Fibroblast of peridontal ligament (primary cell): Measurements from ENCODE around the gene NFIA.

Experiments used
- DNase-seq: peaks from one replicate; pipeline ENCODE4 v3.0.0-alpha.2; 2010; ENCODE audit errors: extremely low read depth

The NFIA gene

GRCh38 chr1:61332796-61333195 is 250.4 kb downstream of the NFIA start:
- no peak for DNase-seq

DNA sequence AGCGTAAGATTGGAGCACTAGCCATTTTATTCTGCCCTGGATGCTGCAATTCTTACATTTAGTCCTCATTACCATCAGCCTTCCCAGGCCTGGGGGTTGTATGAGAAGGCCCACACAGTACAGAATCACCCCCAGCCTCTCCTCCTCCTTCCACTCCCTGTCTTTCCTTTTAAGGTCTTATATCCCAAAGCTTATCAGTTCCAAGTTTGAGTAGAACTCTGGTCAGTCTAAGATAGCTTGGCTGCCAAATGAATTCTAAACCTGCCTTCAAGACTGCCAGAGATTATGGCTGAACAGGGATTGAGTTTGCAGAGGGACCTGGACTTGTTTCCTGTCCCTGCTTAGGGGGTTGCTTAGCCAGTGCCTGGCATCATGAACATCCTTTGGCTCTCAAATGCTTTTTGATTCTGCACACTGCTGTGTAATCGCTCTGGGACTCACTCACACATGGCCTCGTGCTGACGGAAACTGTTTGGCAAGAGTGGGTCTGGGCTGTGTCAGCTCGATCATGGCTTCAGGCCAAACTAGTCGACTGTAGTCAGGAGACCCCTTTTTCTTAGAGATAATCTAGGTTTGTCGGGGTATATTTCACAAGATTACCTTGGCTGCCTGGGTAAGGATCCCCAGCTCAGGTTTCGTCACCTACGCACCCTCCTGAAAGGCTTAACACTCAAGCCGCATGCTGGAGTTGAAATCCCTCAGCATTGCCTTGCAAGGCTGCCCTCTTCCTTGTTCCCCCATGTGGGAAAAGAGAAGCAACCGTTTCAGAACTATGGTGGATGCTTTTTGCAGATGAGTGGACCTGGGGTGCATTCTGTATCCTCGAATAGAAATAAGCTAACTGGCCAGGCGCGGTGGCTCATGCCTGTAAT is 252.6 kb downstream of the NFIA start:
- DNase-seq, result no peak

GRCh38 chr1:61337037-61337436 is 254.7 kb downstream of the NFIA start:
- DNase-seq, result no peak

GRCh38 chr1:61337441-61337951 is 255.1 kb downstream of the NFIA start:
- DNase-seq, result no peak

- peak; percentile 84 for DNase-seq
Observed at GRCh38 chr1:61337981-61338848, 255.9 kb downstream of the NFIA start.

DNA sequence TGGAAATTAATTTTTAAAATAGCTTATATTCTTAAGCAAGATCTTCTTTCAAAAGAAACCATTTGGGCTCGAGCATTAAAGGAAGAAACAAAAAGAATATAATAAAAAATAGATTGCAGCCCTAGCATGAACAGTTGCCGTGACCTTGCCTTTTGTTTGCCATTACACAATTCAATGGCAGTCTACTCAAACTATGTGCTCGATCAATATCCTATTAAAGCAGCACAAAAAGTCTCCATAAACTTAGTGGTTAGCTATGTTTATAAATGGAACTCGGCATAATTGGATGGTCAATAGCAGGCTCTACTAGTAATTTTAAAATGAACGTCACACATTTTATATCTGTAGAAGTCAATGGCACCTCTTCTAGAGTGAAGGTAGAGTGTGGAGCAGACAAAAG is 256.5 kb downstream of the NFIA start:
- DNase-seq, result no peak

GRCh38 chr1:61341426-61341825 is 259.1 kb downstream of the NFIA start:
- DNase-seq, result no peak

DNA sequence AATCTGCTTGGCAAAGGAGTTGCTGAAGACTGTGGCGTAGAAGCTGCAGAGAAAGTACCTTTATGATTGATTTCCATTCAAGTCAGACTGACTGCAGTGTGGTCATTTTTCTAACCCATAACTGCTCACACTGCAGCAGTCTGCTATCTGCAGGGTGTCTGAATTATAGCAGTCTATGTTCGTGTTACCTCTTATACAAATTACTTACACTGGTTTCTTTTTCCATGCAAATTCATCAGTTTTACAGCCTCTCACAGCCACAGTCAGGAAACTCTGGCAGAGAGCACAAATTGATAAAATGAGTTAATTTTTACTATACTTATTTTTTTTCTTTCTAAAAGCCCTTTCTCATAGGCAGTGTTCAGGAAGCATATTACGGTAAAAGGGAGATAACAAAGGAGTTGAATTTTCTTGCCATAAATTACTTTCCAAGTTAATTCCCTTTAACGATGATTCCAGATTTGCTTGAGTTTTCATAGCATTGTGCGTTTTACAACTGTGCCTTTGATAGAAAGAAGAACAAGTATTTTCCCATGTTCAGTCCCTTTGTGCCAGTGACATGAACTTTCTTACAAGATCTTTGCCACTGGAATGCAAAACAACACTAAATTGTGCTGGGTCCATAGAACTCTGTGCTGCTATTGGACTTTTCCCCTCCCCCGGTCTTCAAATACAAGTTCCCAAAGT is 261.5 kb downstream of the NFIA start:
- no peak for DNase-seq

DNA sequence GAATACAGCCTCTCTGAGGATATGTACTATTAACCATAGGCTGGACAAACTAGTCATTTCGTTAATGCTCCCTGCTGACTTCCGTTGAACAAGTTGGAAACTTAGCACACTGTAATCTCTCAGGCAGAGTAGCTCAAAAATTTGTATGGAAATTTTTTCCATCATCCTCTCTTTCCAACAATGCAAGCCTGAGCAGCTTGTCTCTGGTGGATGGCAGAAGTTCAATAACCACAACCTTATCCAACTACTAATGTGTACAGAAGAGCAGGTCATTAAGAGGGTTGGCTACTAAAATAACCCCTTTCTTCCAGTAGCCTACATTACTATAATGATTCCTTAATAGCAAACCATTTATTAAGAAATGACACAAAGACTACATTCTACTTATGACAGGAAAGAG is 262.3 kb downstream of the NFIA start:
- DNase-seq, result no peak

DNA sequence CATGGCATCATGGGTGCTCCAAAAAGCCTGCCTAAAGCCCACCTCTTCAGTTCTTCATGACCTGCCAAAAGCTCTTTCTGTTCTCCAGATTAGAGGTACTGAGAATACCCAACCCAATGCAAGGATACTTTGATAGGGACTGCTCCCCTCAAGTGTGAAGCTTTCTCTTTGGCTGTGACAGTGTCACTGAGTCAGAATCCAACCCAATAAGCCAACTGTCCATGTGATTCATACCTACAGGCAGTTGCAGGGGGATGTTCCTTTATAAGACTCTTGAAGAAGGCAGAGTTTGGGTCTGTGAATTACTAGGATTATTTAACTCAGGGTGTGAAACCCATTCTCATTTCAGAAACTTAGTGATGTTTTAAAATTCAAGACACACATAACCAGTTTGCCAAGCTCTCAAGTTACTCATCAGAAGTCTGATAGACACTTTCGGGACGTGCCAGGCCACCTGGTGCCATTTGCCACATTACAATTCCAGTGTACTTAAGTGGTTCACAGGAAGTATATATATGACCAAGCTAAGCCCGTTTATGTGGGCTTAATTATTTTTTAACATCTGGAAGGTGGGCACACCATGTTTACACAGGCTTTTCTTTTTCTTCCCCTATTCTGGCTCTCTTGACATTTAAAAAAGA is 265.8 kb downstream of the NFIA start:
- DNase-seq, result no peak

DNA sequence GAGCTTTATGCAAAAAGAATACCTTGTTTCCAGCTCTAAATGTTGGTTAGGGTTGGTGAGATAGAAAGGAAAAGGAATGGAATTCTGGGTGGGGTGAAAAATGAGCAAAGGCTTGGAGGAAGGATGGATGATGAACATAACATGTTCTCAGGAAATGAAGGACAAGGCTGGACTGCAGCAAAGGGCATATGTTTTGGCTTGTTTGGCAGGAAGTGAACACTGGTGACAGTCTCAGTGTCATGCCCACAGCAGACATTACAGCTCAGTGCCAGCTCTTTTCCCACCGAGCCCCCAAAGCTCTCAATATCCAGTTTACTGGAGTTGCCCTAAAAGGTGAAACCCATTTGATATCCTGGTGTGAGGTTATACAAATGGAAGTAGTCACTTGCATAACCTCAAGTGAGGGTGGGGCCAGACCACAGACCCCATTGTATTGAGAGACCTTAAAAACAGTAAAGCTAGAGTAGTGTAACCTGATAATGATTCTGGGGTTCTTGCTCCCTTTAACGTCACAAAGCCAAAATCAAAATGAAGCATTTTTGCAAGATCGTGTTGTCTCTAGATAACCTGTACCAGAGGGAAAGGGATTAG is 270.6 kb downstream of the NFIA start:
- no peak for DNase-seq

DNA sequence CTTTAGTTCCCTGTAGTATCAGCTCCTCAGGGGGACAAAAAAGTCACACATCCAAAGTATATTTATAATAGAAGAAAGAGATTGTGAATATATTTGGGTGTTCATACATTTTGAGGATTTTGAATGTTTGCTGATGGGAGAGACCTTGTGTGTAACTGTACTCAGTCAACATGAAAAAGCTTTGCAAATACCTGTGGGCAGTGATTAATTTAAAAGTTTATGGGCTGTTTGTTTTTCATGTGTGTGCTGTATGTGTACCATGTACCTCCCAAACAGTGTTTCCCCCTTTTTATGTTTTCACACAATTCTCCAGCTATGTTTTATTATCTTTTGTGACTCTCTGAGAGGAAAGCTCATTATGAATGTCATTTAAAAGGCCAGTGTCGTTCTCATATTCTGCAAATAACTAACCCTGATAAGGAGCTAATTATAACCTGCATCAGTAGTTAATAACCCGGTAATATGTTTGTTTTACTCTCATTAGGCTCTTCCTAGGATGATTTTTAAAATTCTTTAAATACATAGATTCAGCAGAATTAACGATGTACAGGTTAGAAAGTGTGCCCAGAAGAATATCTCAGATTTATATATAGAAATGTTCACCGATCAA is 271.5 kb downstream of the NFIA start:
- no peak for DNase-seq

DNA sequence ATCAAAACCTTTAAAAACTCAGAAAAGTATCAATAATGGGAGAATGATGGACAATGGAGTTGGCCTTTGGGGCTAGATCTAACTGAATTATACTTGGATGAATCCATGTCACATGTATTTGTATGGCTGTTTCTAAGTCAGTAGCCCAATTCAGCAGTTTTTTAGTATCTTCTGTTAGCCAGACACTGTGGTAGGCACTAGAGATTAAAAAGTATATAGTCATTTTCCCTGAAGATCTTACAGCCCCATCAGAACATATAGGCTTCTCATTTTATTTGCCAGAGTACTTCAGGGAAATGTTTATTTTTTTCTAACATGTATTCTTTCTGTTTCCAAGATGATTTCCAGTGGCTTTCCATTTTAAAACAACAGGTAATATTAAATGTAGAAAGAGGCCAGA is 273.7 kb downstream of the NFIA start:
- DNase-seq, result no peak

DNA sequence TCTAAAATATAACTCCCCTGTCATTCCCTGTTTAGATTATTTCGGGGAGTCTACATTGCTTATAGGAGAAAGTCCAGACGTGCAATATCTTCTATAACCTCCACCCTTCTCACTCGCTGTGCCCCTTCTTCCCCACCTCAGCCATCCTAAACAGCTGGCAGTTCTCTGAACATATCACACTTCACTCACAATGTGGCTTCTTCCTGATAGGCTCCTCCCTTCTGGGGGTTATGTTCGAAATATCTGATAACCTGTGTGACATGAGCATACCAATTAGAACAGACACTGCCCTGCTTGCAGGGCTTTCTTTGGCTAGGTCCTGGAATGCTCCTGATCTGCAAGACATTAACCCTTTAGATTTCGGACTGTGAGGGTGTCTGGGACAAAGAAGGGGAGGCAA is 274.6 kb downstream of the NFIA start:
- DNase-seq, result no peak

DNA sequence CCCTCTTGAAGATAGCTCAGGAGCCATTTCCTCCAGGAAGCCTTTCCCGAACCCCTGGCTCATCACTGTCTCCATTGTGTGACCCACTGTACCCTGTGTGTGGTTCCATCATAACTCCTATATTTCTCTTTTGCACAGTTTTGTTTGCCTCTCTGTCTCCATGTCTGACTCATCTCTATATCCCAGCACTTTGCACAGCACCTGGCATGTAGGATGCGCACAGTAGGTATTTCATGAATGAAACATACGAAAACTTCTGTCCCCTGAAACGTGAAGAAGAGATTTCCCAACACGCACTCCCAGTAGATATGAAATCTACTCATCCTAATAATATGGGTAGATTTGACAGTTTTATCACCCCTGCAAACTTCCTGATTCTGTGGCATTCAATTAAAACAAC is 275.2 kb downstream of the NFIA start:
- no peak for DNase-seq

DNA sequence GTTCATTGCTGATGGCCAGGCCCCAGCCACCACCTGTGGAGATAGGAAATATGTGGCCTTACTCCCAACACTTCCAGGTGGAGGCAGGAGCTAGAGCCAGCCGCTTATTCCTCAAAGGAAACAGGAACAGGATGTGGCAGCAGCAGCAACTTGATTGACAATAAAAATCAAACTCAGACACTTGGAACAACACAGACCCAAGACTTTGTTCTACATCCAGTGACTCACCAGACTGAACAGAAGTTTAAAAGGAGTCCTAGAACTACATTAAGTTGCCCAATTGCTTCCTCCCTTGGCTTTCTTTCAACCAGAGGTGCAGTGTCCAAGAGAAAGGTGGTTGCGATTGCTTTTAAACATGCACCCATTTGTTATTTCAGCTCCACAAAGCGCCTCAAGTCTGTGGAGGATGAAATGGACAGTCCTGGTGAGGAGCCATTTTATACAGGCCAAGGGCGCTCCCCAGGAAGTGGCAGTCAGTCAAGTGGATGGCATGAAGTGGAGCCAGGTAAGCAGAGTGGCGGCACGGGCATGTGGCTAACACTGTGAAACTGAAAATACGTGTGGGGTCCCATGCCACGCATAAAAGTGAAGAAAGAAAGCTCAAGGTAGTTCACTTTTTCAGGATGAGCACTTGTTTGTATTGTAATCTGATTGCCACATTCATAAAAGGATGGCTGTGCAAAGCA is 276.6 kb downstream of the NFIA start:
- DNase-seq, result no peak

- no peak for DNase-seq
Observed at GRCh38 chr1:61361931-61362330, 279.6 kb downstream of the NFIA start.

- no peak for DNase-seq
Observed at GRCh38 chr1:61362351-61362750, 280.0 kb downstream of the NFIA start.

GRCh38 chr1:61368366-61368765 is 286.0 kb downstream of the NFIA start:
- DNase-seq, result no peak

DNA sequence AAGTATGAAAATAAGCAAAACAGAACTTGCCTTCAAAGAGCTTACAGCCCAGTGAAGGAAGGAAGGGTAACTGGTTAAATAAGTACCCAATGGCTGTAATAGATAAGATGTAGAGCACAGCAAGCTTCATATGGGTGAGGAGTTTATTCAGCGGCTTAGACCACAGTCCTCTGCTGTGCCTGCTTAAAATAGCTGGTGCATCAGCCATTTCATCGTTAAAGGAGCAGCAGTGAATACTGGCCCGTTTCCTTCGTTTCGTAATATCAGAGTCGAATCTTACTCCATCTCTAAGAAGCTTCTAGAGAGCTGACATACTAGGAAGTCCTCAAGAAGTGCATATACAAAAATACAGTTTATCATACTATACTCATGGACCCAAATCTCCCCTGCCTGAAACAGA is 286.5 kb downstream of the NFIA start:
- DNase-seq, result no peak
